Small intestine (tissue), 7 donors: ENCODE results near the gene SRRT. TPM values are rescaled to one million over a fixed set of nuclear protein-coding genes. Genes with fewer than 3 reads are reported as not detected.

Experiments
- DNase-seq, 2 donors: peaks; one replicate each; pipeline versions ENCODE4 v3.0.0 to v3.0.0-alpha.2; 2013
- FAIRE-seq: peaks from 2 replicates; lab custom pipeline; 2012; peaks lifted over from hg19 to GRCh38; lab: Jason Lieb, UNC
- H3K27ac ChIP-seq, 3 donors: one replicate each; pipeline ENCODE4 v1.5.1; 2013; ENCODE audit warnings: low read length in 2 of 3, mild to moderate bottlenecking in 2 of 3, control low read depth in 1 of 3, inconsistent platforms in 1 of 3, low read depth in 1 of 3, moderate library complexity in 1 of 3
- H3K27me3 ChIP-seq, 3 donors: one replicate each; pipeline ENCODE4 v1.6.1; 2013; ENCODE audit warnings: low read length in 3 of 3, inconsistent platforms in 1 of 3; ENCODE audit not compliant: control insufficient read depth in 3 of 3, insufficient read depth in 3 of 3
- H3K36me3 ChIP-seq, 3 donors: one replicate each; pipeline ENCODE4 v1.6.1; 2013; ENCODE audit warnings: low read length in 3 of 3, inconsistent platforms in 1 of 3, low read depth in 1 of 3, mild to moderate bottlenecking in 1 of 3, moderate library complexity in 1 of 3; ENCODE audit not compliant: control insufficient read depth in 3 of 3, insufficient read depth in 2 of 3
- H3K4me1 ChIP-seq, 3 donors: one replicate each; pipeline ENCODE4 v1.6.1; 2013; ENCODE audit warnings: low read length in 2 of 3, inconsistent platforms in 1 of 3, low read depth in 1 of 3, mild to moderate bottlenecking in 1 of 3, moderate library complexity in 1 of 3; ENCODE audit not compliant: control insufficient read depth in 3 of 3, insufficient read depth in 2 of 3
- H3K4me3 ChIP-seq, 3 donors: one replicate each; pipeline ENCODE4 v1.5.1; 2013; ENCODE audit warnings: low read length in 3 of 3, control low read depth in 1 of 3, inconsistent platforms in 1 of 3, low read depth in 1 of 3, mild to moderate bottlenecking in 1 of 3, moderate library complexity in 1 of 3
- H3K9me3 ChIP-seq, 2 donors: one replicate each; pipeline ENCODE4 v1.6.1; 2013; ENCODE audit warnings: low read depth in 1 of 2, low read length in 1 of 2; ENCODE audit not compliant: control insufficient read depth in 2 of 2, insufficient read depth in 1 of 2
- WGBS, 3 donors: extraction: QIAGEN DNeasy Blood & Tissue Kit; methylation state at CpG; one replicate each; pipeline ENCODE4 v1.1.7; 2013; 5-methylcytosine and 5-hydroxymethylcytosine counted together
- polyA plus RNA-seq, 4 donors: library from polyadenylated mRNA; stranded (reverse) in 3 of 4; unstranded in 1 of 4; fragments of 200-250 nt in 3 of 4; fragments of 120-200 nt in 1 of 4; gene quantifications; one replicate each; pipeline versions ENCODE4 v1.2.1 to v1.2.3, GENCODE V29; 2013
- donor health status: healthy with polysubstance abuse.
- donor health status: control.
- donor health status: control.
- donor health status: Bipolar disorder and iron deficiency.
- donor health status: healthy.

Gene SRRT
- polyA plus RNA-seq, 4 donors, result 77.1 to 113 (median 90.0) TPM

GRCh38 chr7:100893318-100893895, 18.5 kb downstream of the SRRT start:
- no peak for DNase-seq
- WGBS, 3 donors, result 85 to 90% (median 87%) methylated on average over 21 to 32 of the region's 32 CpGs
- no peak for FAIRE-seq
- no peaks in the 10 kb centered on the region for H3K9me3 ChIP-seq
- H3K27ac ChIP-seq, result no peak overlapping the region
- no peak overlapping the region for H3K4me3 ChIP-seq
- peaks cover 0 to 53% (median 2%) of the 10 kb centered on the region in 3 donors for H3K4me1 ChIP-seq
- H3K36me3 ChIP-seq, result peaks cover 0 to 17% (median 0%) of the 10 kb centered on the region in 3 donors
- H3K27me3 ChIP-seq, result peaks cover 0 to 31% (median 3%) of the 10 kb centered on the region in 3 donors

- DNase-seq, result no peak
- Histone ChIP-seq H3K9me3 (no peaks in the 10 kb centered on the region), H3K4me1 (peaks cover 0 to 48% (median 2%) of the 10 kb centered on the region in 3 donors), H3K36me3 (peaks cover 0 to 10% (median 0%) of the 10 kb centered on the region in 3 donors), H3K27me3 (peaks cover 0 to 31% (median 3%) of the 10 kb centered on the region in 3 donors), H3K27ac (no peak overlapping the region), H3K4me3 (peak overlapping the region in 2 of 3 donors; percentile 54 to 63)
- FAIRE-seq, result no peak
- WGBS, 3 donors, result 31 to 44% (median 42%) methylated on average over 34 to 40 of the region's 40 CpGs
Observed at GRCh38 chr7:100893910-100894721, 19.2 kb downstream of the SRRT start.

GRCh38 chr7:100894860-100895700, 20.2 kb downstream of the SRRT start:
- peak overlapping the region in 1 of 3 donors; percentile 42 for H3K27ac ChIP-seq
- H3K4me1 ChIP-seq, result peaks cover 0 to 46% (median 2%) of the 10 kb centered on the region in 3 donors
- peaks cover 0 to 31% (median 3%) of the 10 kb centered on the region in 3 donors for H3K27me3 ChIP-seq
- FAIRE-seq (no peak), DNase-seq (peak; percentile 31 to 65)
- WGBS, 3 donors, result 1% methylated on average over 70 to 83 of the region's 83 CpGs
- H3K4me3 ChIP-seq, result peak overlapping the region in 2 of 3 donors; percentile 54 to 63
- H3K36me3 ChIP-seq, result peaks cover 0 to 9% (median 0%) of the 10 kb centered on the region in 3 donors
- peaks cover 0 to 3% of the 10 kb centered on the region in 2 donors for H3K9me3 ChIP-seq

GRCh38 chr7:100895701-100895955, 20.7 kb downstream of the SRRT start, which contains the start of gene ACHE:
Gene ACHE (minus strand): TSS chr7:100895888. CDS start chr7:100894232, 1,656 bp downstream.
- Histone ChIP-seq H3K9me3 (peaks cover 0 to 3% of the 10 kb centered on the region in 2 donors), H3K27ac (peak within 1 kb of the TSS; percentile 3 to 91 (median 72)), H3K27me3 (peaks cover 0 to 31% (median 3%) of the 10 kb centered on the region in 3 donors), H3K4me3 (peak within 1 kb of the TSS in 2 of 3 donors; percentile 54 to 63), H3K4me1 (peaks cover 0 to 40% (median 2%) of the 10 kb centered on the region in 3 donors), H3K36me3 (peaks cover 0 to 9% (median 0%) of the 10 kb centered on the region in 3 donors)
- DNase-seq (peak in 1 of 2 donors; percentile 61), FAIRE-seq (no peak)
- WGBS, 3 donors, result 0% methylated on average over 7 to 32 of the region's 32 CpGs; no CpG with 5 or more reads in 1 of the 3 donors

GRCh38 chr7:100895956-100896731, 21.2 kb downstream of the SRRT start:
- 2 to 4% (median 3%) methylated on average over 43 to 54 of the region's 54 CpGs for WGBS, 3 donors
- peaks cover 0 to 26% (median 3%) of the 10 kb centered on the region in 3 donors for H3K27me3 ChIP-seq
- peak overlapping the region; percentile 3 to 91 (median 72) for H3K27ac ChIP-seq
- peak overlapping the region in 2 of 3 donors; percentile 23 to 63 for H3K4me3 ChIP-seq
- H3K9me3 ChIP-seq, result peaks cover 0 to 3% of the 10 kb centered on the region in 2 donors
- peak; percentile 77 to 86 for DNase-seq
- peaks cover 0 to 9% (median 0%) of the 10 kb centered on the region in 3 donors for H3K36me3 ChIP-seq
- H3K4me1 ChIP-seq, result peaks cover 0 to 40% (median 2%) of the 10 kb centered on the region in 3 donors
- no peak for FAIRE-seq

- peak overlapping the region; percentile 27 to 91 (median 87) for H3K27ac ChIP-seq
- peaks cover 0 to 45% (median 2%) of the 10 kb centered on the region in 3 donors for H3K4me1 ChIP-seq
- peaks cover 0 to 3% of the 10 kb centered on the region in 2 donors for H3K9me3 ChIP-seq
- H3K36me3 ChIP-seq, result peaks cover 0 to 9% (median 0%) of the 10 kb centered on the region in 3 donors
- 1 to 2% (median 2%) methylated on average over 42 to 95 of the region's 95 CpGs for WGBS, 3 donors
- FAIRE-seq (no peak), DNase-seq (peak; percentile 64 to 84)
- H3K4me3 ChIP-seq, result peak overlapping the region; percentile 5 to 63 (median 13)
- peaks cover 0 to 19% (median 3%) of the 10 kb centered on the region in 3 donors for H3K27me3 ChIP-seq
Observed at GRCh38 chr7:100896732-100897608, 22.1 kb downstream of the SRRT start.
